ENCODE results near the gene SPTA1. TPM values are rescaled to one million over a fixed set of nuclear protein-coding genes. Genes with fewer than 3 reads are reported as not detected.

The SPTA1 gene
- total RNA-seq (2014; rRNA removed; shearing (Covaris generic)), result not detected in 2 replicates

GRCh38 chr1:158686111-158687009 lies at the start of gene SPTA1:
Gene SPTA1 (minus strand): TSS chr1:158686715. CDS start chr1:158686517, 198 bp downstream.

DNA sequence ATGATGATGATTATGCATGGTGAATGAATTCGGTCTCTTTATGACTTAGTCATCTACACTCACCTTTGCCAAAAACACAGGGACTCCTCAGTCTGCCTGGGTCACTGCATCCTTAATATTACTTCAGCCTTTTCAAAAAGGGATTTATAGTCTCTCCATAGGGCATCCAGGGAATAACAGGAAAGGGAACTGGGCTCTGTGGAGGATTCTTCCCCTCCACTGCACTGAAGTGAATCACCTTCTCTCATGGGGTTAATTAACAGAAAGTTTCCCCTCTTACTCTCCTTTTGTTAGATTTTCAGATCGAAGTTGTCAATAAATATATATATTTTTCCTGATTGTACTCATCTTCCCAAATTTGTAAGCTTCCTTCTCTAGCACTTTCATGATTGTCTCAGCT lies 34.1 kb upstream of the SPTA1 start, which contains the start of gene OR6K3:
TSS of gene OR6K3 (minus strand) at position 101 of the 400 bp plus-strand sequence. CDS start 2,605 bp downstream, outside the sequence.

GRCh38 chr1:158700552-158700951 lies 14.0 kb upstream of the SPTA1 start, which contains the start of gene OR6K2:
Gene OR6K2 (minus strand): TSS chr1:158700652. CDS start chr1:158700652, 0 bp downstream.

GRCh38 chr1:158604968-158605367 lies 81.5 kb downstream of the SPTA1 start, which contains the start of gene OR10Z1:
Gene OR10Z1 (plus strand): TSS chr1:158605268. CDS start chr1:158606439, 1,171 bp downstream.

GRCh38 chr1:158579733-158580132 lies 106.8 kb downstream of the SPTA1 start, which contains the start of gene OR10X1:
Gene OR10X1 (minus strand): TSS chr1:158579899. CDS start chr1:158579899, 0 bp downstream.

GRCh38 chr1:158570480-158570879 lies 116.0 kb downstream of the SPTA1 start, which contains the start of gene OR6P1:
Gene OR6P1 (minus strand): TSS chr1:158570580. CDS start chr1:158563604, 6,976 bp downstream.

Other genes with a start within 250 kb of the SPTA1 start
- gene OR10K1, start 224.9 kb downstream of the SPTA1 start, total RNA-seq (2014; rRNA removed; shearing (Covaris generic)), result not detected in 2 replicates
- gene OR10R2, start 214.5 kb downstream of the SPTA1 start, total RNA-seq (2014; rRNA removed; shearing (Covaris generic)), result not detected in 2 replicates
- not detected in 2 replicates for gene OR6Y1, start 132.3 kb downstream of the SPTA1 start, total RNA-seq (2014; rRNA removed; shearing (Covaris generic))
- not detected in 2 replicates for gene OR6P1, start 116.1 kb downstream of the SPTA1 start, total RNA-seq (2014; rRNA removed; shearing (Covaris generic))
- not detected in 2 replicates for gene OR10X1, start 106.8 kb downstream of the SPTA1 start, total RNA-seq (2014; rRNA removed; shearing (Covaris generic))
- not detected in 2 replicates for gene OR10Z1, start 81.4 kb downstream of the SPTA1 start, total RNA-seq (2014; rRNA removed; shearing (Covaris generic))
- gene OR6K2, start 13.9 kb upstream of the SPTA1 start, total RNA-seq (2014; rRNA removed; shearing (Covaris generic)), result not detected in 2 replicates
- gene OR6K3, start 34.0 kb upstream of the SPTA1 start, total RNA-seq (2014; rRNA removed; shearing (Covaris generic)), result not detected in 2 replicates
- not detected in 2 replicates for gene OR6K6, start 68.0 kb upstream of the SPTA1 start, total RNA-seq (2014; rRNA removed; shearing (Covaris generic))
- not detected in 2 replicates for gene OR6N1, start 85.5 kb upstream of the SPTA1 start, total RNA-seq (2014; rRNA removed; shearing (Covaris generic))
- not detected in 2 replicates for gene OR6N2, start 94.5 kb upstream of the SPTA1 start, total RNA-seq (2014; rRNA removed; shearing (Covaris generic))
- gene MNDA, start 144.6 kb upstream of the SPTA1 start, total RNA-seq (2014; rRNA removed; shearing (Covaris generic)), result not detected in 2 replicates
- not detected in 2 replicates for gene PYHIN1, start 244.8 kb upstream of the SPTA1 start, total RNA-seq (2014; rRNA removed; shearing (Covaris generic))